NCI-H774 (cell line): ENCODE data around the gene PCDHA1.
A peak's percentile ranks its signal among the peaks of the same experiment; 100 is the strongest.

Experiments used
- DNase-seq: peaks from one replicate; lab custom pipeline; 2025; lab: John Stamatoyannopoulos, UW

PCDHA1 gene

DNA sequence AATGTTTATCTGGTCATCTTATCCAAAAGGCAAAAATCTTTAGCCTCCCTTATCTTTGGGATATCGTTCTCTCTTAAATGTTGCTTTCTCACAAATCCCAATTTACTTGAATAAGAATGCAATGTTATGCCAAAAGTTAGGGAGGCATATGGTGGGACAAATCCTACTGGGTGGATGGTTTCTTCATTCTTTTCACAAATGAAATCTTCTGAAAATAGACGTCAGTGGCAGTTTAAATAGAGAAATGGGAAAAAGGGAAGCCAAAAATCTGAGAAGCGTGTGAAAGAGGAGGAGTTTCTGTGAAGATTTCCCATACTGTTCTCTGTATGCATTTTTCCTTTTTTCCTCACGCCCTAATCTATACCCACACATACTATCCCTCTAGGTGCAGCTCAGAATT lies 137.7 kb downstream of the PCDHA1 start:
- DNase-seq: no peak

DNA sequence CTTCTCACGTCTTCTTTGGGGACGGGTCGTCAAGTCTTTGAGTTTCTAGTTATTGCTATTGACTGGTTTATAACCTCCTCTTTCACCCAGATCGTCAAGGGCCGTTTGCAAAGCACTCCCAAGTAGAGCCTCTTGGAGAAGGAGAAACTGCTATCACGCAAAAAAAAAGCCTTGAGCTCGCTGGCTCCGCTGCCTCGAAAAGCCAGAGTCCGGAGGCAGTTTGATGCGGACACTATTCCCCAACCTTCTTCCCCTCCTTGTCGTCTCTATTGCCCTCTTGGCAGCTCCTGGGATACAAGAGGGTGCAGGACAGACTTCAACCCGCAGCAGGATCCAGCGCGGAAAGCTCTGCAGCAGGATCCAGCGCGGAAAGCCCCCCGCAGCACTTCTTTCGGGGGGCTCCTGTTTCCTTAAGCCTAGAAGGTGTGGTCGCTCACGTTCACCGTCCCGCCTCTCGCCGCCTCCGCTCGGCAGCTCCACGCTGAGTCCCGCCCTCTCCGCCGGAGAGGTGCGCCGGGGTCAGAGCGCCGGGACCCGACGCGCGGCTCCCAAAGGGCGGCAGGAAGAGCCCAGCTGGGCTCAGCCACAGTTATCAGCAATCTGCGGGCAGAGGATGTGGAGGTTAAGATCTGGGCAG lies 140.0 kb downstream of the PCDHA1 start, which contains the start of gene PCDHAC1:
Gene PCDHAC1, plus strand, starts transcription at position 494 of the 637 bp plus-strand sequence. CDS start 594 bp downstream, outside the sequence.
- peak; percentile 77 for DNase-seq

DNA sequence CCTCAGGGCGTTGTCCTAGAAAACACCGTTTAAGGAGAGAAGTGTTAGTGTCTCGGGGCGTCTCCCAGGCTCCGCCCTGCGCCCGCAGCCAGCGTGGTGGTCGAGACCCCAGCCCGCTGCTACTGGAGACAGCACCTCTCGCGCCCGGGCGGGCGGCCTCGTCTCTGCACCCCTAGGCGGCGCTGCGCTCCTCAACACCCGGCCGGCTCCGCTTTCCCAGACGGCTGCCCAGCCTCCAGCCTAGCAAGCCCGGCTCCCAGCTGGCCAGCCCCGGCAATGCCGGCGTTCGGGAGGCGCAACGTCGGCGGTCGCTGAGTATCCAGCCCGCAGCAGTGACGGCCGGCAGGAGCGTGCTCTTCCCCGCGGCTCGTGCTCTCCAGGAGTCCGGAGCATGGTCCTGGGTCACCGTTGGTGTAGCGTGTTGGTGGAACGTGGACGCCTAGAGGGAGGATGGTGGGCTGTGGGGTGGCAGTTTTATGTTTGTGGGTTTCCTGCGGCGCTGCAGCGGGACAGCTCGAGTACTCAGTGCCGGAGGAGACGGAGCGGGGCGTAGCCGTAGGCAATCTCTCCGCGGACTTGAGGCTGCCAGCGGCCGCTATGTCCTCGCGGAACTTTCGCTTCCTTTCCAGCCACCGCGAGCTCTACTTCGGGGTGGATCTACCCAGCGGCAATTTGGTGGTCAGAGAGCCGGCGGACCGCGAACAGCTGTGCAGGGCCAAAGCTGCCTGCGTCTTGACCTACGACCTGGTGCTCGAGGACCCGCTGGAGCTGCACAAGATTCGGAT lies 140.7 kb downstream of the PCDHA1 start:
- DNase-seq: peak; percentile 84

DNA sequence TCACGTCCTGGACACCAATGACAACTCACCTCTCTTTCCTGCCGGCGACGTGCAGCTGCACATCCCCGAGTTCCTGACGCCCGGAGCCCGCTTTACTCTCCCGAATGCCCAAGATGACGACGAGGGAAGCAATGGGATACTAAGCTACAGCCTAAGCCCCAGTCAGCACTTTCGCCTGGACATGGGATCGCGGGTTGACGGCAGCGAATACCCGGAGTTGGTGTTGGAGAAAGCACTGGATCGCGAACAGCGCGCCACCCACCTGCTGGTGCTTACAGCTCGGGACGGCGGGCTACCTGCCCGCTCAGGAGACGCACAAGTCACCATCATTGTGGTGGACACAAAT lies 141.3 kb downstream of the PCDHA1 start:
- DNase-seq: no peak

DNA sequence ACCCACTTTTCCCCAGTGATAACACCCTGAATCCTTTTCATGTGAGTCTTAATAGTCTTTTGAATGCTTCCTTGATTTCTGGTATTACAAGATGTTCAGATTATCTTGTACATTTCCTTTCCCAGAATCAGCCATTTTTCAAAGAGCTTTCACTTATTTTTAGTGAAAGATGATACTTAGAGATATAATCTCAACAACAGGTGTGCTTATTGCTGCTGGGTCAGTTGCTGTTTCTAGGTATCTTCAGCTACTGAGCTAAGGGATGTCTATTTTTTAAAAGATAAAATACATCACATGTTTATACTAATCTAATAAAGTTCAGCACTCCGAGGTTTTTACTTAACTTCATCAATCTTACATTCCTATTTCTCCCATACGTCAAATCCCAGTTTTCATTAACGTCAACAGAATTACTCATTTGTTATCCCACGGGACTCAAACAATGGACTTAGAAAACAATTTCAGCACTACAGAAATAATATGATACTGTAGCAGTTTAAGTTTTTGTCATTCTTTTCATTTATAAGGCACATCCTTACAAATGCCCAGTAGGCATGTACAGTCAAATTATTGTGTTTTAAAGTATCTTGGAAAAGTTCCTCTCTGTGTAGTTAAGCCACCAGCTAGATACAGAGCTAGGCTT lies 149.1 kb downstream of the PCDHA1 start:
- DNase-seq: no peak

DNA sequence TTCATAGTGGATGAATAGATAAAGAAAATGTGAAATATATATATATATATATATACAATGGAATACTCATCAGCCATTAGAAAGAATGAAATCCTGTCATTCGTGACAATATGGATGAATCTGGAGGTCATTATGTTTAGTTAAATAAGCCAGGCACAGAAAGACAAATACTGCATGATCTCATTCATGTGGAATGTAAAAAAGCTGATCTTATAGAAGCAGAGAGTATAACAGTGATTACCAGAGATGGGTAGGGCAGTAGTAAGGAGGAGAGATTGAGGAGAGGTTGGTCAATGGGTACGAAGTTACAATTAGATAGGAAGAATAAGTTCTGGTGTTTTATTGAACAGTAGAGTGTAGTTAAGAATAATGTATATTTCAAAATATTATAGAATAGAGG lies 160.6 kb downstream of the PCDHA1 start:
- no peak for DNase-seq

DNA sequence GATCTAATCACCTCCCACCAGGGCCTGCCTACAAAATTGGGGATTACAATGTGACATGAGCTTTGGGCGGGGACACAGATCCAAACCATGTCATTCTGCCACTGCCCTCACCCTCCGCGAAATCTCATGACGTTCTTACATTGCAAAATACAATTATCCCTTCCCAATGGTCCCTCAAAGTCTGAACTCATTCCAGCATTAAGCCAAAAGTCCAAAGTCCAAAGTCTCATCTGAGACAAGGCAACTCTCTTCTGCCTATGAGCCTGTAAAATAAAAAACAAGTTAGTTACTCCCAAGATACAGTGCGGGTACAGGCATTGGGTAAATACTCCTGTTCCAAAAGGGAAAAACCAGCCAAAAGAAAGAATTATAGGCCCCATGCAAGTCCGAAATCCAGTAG lies 165.7 kb downstream of the PCDHA1 start:
- DNase-seq: no peak

DNA sequence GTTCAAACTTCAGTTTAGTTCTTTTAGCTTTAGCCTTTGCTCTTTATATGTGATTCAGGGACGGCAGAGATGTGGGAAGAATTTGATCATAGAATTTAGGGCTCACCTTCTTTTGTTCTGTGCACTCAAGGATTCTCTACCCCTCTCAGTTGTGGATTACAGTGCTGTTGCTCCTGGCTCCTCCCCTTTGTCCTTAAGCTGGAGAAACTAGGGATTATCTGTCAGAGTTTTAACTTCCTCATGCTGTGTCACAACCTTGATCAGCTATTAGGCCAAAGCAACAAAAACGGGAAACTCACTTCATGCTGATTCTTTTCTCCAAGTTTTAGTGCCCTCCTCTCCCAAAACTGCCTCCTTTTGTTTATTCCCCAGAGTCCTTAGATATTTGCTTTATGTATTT lies 167.3 kb downstream of the PCDHA1 start:
- no peak for DNase-seq

DNA sequence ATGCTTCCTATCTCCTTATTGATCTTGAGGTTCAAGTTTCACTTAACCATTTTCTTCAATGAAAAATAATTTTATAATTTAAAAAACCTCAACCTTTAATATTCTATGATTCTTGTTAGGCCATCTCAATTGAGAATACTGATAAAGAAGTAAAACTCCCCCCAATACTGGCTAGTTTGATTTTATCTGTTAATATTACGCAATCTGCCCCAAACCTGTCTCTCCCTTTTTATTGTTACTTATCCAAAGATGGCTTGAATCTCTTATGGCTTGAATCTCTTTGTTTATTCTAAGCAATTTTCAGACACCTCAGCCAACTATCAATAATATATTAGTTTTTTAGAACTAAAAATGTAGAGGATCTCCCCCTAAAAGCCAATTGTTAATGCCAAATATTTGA lies 176.2 kb downstream of the PCDHA1 start:
- DNase-seq: no peak

DNA sequence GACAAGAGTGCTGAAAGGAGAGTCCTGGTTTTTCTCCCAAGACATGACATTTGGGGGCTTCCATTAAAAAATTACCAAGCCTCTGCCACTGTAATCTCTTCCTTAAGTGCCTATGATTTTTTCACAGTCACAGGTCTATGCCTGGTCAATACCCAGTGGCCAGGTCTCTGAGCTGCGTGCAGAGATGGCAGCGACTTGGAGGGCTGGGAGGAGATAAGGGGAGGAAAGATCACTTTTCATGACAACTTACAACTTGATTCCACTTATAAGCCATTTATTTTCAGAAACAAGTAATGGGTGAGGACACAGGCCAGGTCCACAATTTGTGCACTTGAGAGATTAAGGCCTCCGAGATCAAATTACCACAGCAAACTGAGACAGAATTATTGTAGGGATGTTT lies 178.4 kb downstream of the PCDHA1 start:
- no peak for DNase-seq

DNA sequence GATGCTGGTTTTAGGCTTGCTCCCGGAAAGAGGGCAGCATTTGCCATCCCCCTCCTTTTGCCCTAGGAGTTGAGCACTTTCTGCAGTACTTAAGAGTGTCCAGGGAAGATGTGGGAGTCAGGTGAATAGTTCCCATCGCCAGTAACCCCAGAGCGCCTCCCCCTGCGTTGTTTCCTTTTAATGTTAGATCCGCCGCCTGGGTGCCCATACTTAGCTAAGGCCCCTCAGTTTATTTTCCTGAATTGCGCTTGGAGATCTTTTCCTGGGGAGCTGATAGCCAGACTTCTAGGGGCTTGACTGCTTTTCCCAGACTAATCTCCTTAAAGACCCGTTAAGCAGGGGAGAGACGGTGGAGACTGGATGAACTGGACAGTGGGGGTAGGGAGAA lies 180.0 kb downstream of the PCDHA1 start:
- no peak for DNase-seq

DNA sequence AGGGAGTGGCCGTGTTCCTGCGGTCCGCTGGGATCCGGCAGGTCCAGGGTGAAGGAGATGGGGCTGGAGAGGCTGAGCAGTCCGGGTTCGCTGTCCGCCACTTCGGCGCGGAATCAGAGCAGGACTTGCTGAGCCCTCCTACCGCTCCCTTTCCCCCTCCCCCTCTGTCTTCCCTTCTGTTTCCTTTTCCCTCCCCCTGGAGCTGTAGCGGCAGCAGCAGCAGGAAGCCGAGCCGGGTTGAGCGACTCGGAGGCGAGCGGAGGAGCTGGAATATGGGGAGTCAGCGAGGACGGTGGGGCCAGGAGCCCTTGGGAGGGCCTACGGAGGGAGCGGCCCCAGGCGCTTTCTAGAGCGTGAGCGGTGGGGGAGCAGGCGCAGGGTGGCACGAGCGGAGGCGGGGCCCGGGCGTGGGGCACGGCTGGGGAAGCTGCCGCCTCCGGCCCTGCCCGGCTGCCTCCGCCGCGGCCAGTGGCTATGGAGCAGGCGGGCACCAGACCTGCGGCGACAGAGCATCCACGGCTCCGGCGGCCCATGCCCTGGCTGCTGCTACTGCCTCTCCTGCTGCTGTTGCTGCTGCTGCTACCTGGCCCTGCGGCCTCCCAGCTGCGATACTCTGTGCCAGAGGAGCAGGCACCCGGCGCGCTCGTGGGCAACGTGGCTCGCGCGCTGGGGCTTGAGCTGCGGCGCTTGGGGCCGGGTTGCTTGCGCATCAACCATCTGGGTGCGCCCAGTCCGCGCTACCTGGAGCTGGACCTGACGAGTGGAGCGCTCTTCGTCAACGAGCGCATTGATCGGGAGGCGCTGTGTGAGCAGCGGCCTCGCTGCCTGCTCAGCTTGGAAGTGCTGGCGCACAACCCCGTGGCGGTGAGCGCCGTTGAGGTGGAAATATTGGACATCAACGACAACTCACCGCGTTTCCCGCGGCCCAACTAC lies 180.6 kb downstream of the PCDHA1 start, which contains the start of gene PCDHAC2:
Gene PCDHAC2, plus strand, starts transcription at position 184 of the 933 bp plus-strand sequence. Its CDS starts 291 bp downstream, at position 475.
- peak; percentile 56 for DNase-seq

DNA sequence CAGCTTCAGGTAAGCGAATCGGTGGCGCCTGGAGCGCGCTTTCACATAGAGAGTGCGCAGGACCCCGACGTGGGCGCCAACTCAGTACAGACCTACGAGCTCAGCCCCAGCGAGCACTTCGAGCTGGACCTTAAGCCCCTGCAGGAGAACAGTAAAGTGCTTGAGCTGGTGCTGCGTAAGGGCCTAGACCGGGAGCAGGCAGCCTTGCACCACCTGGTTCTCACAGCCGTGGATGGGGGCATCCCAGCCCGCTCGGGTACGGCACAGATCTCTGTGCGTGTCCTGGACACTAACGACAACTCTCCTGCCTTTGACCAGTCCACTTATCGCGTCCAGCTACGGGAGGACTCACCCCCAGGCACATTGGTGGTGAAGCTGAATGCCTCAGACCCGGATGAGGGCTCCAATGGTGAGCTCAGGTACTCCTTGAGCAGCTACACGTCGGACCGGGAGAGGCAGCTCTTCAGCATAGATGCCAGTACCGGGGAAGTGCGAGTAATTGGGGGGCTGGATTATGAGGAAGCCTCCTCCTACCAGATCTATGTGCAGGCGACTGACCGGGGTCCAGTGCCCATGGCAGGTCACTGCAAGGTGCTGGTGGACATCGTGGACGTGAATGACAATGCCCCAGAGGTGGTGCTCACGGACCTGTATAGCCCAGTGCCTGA lies 181.4 kb downstream of the PCDHA1 start:
- DNase-seq: no peak

DNA sequence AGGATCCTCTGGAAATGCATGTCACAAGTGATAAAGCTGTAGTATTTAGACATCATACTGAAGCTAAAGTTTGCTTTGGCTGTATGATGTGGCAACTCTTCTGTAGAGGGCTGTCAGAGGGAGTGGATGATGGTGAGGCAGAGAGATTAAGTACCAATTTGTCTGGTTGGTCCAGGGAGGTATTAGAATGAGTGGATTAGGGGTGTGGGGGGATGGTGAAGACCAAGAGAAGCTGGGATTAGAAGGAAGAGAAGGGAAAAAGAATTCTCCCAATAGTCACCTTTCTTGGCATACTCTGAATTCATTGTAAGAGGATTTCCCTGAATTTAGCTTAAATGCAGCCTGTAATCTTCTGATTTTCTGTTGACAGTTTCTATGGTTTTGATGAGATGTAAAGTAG lies 183.9 kb downstream of the PCDHA1 start:
- DNase-seq: no peak

DNA sequence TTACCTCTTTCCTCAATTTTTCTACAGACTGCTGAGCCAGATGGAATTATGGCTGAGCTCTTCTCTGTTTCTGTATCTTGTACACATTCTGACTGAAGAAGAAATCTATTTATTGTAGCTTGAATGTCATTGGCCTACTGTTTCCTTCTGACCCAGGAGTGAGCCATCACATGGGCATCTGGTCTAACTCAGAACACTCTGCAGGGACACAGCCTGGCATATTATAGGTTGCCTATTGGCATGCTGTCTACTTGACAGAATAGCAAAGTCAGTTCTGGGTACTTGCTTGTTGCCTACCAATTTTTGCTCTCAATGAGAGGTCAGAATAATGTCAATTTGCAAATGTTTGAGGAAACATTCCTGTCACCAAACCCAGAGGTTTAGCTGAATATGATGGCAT lies 187.6 kb downstream of the PCDHA1 start:
- DNase-seq: no peak

DNA sequence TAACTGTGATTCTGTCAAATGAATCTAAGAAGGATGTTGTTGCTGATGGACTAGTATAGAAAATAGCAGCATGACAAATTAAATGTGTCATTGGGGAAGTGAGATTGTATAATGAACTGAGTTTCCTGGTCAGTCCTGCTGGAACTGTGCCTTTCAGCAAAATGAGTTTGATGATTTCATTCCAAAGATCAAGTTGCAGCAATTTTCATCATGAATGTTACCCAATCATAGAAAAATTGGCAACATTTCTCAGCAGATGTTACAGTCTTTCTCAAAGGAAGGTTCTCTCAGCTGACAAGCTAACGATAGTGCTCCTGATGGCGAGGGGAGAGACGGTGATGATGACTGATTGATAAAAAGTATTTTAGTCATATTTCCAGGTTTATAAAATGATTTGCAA lies 191.1 kb downstream of the PCDHA1 start:
- DNase-seq: no peak

DNA sequence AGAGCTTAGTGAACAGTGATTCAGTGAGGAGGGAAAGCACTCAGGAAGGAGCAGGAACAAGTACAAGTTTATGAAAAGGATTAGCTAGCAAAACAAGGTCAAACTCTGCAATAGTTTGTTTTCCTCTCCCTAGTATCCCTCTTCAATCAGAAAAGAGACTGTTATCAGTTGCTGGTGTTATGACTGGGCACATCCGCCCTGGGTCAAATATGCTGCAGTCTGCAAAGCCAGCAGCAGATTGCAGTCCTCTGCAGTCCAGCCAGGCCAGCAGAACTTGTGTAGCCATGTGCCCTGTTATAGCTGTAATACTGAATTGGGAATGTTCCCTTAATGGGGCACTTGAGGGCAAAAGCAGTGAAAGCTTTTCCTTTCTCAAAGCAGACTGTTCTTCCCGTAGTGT lies 192.3 kb downstream of the PCDHA1 start:
- DNase-seq: no peak

DNA sequence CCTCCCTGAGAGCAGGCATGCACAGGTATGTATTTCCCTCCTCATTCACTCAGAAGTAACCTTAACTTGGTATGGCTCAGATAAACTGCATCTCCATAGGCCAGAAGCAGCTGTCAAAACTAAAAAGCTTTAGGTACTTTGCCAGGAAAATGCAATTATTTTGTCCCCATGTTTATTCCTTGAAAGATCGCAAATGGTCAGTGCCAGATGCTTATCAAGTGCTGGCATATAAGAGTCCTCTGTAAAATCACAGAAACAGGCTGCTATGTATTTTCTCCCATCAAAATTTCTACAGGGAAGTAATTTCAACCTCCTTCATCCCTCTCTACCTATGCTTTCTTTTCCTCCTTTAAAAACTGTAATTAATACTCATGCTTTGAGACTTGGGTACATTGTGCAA lies 193.0 kb downstream of the PCDHA1 start:
- DNase-seq: no peak

DNA sequence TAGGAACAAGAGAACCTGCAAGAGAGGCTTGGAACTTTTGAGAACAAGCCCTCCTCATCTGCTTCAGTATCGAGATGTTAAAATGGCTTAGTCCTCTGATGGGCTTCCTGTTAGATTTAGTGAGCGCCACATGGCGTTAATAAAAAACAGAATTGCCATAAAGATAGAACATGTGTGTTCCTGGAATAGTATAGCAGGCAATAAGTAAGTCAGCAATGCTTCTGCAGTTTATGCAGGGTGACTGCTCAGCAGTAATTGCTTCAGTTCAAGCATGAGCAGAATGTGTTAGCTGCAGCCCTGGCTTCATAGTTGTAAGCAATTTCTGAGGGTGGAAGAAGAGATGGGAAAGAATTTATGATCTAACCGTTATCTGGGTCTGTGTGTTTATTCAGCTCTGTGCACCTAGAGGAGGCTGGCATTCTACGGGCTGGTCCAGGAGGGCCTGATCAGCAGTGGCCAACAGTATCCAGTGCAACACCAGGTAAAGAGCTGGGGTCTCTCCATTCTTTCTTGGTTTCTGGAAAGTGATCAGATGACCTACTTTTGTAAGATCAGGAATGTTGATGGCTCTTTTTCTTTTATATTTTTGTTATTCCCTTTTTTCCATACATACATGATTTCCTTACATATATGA lies 196.3 kb downstream of the PCDHA1 start:
- DNase-seq: no peak

DNA sequence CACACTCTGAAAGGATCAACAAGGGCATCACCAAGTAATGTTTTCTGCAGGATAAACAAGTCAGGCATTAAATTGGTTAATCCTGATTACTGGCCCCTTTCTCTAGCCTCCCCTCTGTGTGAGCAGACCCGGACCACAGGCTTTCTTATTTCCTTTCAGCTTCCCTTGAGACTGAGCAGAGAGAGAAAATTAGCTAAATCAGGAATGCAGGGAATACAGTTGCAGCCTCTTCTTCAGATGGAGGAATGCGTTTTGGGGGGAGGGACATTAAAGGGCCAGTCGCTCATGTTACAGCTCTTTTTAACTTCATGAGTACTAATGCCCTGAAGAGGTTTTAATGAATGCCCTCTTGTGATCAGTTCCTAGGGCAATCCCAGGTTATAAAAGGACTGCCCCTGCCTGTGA lies 200.2 kb downstream of the PCDHA1 start:
- no peak for DNase-seq

DNA sequence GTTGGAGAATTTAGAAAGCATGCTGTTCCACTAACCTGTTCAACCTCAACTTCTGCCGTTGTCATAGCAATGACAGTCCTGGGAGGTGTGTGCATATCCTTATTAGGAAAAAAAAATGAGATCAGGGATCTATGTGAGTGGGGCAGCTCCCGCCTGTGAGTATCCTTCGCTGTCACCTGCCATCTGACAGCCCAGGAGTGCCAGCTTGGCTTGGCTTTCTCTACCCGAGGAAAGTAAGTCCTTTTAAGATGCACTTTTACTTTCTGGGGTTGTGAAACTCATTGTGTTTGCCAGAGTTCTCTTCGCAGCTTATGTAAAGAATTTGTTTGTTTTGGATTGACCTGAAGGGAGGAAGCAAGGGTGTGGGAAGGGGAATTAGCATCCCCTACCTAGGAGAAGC lies 202.2 kb downstream of the PCDHA1 start:
- DNase-seq: no peak
